Myocyte (in vitro differentiated cells): ENCODE results near the gene RHBDD2. TPM values are rescaled to one million over a fixed set of nuclear protein-coding genes. Genes with fewer than 3 reads are reported as not detected.

Experiments
- DNase-seq: peaks from one replicate; pipeline ENCODE4 v3.0.0-alpha.2; 2012; ENCODE audit warnings: low read depth
- microRNA-seq: library from miRNA; unstranded; fragments of <30 nt; microRNA quantifications from one replicate; pipeline ENCODE4, GENCODE V29; 2016
- total RNA-seq: library from RNA; depleted of rRNA; stranded (reverse); fragments of >200 nt; gene quantifications from 2 replicates; pipeline ENCODE4 v1.2.3, GENCODE V29; 2014

The RHBDD2 gene
- total RNA-seq, 1 donor from 2014 or later, result 83.4 TPM

DNA sequence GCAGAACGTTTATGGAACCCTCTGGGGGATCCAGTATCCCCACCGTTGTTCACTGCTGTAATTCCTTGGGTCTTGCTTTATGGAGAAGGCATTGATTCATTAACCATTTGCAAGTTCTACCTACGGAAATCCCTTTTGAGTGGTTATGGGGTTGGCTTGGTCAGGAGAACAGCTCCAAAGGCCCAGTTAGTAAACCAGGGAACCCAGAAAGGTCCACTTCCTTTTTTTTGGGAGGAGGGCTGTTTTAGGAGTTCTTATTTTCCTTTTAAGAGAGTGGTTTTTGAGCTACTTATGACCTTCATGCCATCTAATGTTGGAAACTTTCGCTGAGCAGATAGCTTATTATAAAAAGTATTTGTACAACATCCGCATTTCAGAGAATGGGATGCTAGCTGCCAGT is 37.4 kb downstream of the RHBDD2 start:
- DNase-seq, result no peak

DNA sequence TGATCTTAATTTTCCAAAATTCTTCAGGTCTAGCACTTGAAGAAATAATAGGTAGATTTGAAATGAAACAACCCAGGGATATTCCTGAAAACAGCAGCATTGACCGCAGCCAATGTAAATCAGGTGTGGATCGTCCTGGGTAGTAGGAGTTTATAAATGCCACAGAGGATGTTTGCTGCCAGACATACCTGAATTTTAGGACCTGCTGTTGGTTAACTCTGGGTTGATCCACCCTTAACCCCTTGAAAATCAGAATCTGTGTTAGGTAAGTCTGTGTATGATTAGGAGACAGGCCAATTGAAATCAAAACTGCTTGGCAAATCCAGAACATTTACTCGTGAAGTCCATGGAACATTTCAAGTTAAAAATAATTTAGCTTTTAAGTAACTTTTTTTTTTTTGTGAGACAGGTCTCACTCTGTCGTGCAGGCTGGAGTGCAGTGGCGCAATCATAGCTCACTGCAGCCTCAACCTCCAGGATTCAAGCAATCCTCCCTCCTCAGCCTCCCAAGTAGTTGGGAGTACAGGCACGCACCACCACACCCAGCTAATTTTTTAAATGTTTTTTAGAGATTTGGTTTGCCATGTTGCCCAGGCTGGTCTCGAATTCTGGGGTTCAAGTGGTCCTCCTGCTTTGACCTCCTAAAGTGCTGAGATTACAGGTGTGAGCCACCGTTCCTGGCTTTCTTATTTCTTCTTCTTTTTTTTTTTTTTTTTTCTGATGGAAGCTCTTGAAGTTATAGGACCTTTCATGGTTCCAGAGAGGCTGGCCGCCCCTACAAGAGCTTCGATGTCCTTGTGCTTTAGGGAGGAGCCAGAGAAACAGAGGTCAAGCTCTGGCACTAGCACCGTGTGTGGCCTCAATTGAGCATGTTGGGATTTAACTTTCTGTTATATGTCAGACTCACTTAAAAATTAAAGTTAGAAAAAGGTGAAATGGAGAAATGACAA is 38.1 kb downstream of the RHBDD2 start:
- no peak for DNase-seq

DNA sequence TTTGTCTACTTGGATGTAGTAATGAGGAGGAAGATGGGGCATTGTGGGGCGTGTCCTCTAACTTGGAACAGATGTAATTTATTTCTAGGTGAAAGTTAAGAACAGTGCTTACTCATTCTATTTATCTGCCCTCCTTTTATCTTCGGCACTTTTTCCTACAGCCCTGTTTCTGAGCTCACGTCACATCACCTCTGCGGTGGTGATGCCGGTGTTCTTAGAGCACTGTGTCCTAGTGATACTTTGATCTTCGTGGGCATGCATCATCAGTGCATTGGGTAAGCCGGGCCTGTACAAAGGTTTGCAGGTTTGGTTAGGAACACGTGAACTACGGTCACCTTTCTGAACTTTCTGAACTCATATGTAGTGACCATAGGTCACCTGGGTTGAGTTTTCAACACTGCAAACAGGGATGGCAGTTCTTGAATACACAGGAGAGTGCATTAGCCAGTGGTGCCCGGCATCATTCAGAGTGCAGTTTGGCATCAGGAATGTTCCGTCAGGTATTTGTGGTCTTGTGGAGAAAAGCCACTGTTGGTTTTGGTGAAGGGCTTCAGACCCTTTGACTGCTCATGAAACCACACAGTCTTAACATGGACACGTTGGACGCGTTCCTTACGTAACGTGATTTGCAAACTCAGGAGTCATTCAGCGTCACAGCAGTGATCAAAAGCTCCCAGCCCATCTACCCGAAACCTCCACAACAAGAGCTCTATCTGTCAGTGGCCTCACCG is 41.8 kb downstream of the RHBDD2 start:
- DNase-seq, result peak; percentile 23

DNA sequence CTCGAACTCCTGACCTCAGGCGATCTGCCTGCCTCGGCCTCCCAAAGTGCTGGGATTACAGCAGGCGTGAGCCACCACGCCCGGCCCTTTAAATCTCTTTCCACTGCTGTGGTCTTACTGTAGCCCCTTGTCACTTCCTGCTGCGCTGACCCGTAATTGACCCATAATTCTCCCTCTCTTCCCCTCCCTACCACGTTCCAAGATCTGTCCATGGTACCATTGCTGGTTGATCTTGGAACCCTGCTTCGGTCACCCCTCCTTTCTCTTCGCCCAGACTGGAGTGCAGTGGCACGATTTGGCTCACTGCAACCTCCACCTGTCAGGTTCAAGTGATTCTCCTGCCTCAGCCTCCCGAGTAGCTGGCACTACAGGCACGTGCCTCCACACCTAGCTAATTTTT is 42.6 kb downstream of the RHBDD2 start:
- DNase-seq, result no peak

DNA sequence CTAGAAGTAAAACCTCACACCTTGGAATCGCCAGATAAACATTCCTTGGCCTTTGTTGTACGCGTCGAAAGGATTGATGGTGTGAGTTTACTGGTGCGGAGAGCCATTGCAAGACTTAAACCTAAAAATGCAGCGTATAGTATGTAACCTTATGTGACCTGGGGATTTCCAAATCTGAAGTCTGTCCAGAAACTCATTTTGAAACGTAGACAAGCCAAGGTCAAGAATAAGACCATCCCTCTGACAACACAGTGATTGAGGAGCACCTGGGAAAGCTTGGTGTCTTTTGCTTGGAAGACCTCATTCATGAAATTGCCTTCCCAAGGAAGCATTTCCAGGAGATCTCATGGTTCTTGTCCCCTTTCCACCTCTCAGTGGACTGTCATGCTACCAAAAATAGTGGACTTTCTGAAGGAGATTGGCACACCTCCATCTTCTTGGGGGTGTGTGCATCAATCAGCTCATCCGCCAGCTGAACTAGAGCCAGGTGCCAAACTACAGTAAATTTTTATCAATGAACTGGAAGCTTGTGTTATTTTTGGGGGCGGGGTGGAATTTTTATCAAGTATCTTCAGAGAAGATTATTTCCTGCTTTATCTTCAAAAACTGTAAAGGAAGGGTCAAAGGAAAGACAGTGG is 44.3 kb downstream of the RHBDD2 start:
- peak; percentile 31 for DNase-seq

DNA sequence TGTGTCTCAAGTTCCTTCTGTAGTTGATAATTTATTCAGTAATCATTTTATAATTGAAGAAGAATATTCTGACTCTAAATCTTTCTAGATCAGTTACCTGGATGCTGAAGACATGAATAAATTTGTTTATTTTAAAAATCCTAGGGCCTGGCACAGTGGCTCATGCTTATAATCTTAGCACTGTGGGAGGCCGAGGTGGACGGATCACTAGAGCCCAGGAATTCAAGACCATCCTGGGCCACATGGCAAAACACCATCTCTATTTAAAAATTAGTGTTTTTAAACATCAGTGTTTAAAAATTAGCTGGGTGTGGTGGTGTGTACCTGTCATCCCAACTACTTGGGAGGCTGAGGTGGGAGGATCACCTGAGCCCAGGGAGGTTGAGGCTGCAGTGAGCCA is 45.4 kb downstream of the RHBDD2 start:
- DNase-seq, result no peak

DNA sequence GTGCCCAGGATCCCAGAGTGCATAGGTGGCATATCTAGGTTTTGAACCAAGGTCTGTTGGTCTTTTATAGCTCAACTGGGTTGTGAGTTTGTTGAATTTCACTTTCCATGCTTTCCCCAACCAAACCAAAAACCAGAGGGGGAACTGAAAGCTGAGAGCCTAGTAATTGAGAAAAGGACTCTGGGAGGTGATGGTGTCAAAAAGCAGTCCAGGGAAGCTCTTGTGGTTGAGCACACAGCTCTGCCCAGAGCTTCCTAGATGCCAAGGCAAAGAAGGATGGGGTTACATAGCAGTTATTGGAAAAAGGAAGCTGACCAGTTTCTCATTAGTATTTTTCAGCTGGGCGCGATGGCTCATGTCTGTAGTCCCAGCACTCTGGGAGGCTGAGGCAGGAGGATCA is 46.1 kb downstream of the RHBDD2 start:
- DNase-seq, result peak; percentile 15

DNA sequence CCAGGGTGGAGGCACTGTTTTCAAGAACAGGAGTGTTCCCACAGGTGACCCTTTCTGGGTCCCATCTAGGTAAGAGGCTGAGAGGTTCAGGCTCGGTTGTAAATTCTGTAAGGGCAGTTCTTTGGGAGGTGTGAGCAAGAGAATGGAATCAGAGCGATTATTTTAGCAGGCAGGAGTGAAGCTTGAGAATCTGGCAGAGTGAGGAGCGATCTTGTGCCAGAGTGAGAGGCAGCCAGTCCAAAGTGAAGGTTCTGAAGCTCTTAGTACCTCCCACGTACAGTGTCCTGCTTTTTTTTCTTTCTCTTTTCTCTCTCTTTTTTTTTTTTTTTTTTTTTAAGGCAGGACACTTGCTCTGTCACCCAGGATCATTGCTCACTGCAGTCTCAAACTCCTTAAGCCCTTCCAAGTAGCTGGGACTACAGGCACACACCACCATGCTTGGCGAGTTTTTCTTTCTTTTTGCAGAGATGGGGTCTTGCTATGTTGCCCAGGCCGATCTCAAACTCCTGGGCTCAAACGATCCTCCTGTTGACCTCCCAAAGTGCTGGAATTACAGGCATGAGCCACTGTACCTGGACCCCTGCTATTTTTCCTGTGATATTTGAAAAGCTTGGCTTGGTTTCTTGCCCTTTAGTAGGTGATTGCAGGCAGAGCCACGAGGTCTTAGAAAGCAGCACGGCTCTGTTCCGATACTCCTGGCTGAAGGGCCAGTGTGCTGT is 47.0 kb downstream of the RHBDD2 start:
- no peak for DNase-seq

DNA sequence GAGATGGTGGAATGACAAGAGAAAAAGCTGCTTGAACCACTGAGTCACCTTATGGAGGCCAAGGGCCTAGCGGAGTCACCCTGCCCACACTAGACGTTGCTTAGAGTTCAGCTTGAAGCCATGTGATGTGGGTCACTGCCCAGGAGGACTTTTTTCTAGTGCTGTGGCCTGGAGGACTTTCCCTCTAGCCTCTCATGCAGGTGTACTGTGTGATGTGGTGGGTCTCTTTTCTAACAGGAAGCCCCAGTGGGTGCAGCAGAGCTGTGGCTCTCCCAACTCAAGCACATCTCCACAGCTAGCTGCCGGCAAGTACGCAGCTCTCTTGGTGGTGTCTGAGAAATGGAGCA is 49.7 kb downstream of the RHBDD2 start:
- no peak for DNase-seq

DNA sequence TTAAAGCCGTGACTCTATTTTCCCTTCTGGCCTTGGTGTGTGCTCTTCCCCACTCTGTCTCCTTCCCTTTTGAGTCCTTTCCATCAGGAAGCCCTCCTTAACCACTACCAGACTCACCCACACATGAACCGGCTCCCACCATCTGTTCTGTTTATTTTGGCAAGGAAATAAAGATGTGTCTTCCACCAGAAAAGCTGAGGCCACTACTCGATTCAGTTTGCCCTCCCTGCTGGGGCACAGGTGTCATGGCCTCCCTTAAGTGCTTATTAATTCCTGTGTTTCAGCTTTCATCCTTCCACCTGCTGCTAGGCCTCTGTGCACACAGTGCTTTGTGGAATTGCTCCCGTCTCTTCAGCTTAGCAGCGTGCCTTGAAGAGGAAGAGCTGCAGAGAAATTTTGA is 52.8 kb downstream of the RHBDD2 start:
- peak; percentile 76 for DNase-seq

DNA sequence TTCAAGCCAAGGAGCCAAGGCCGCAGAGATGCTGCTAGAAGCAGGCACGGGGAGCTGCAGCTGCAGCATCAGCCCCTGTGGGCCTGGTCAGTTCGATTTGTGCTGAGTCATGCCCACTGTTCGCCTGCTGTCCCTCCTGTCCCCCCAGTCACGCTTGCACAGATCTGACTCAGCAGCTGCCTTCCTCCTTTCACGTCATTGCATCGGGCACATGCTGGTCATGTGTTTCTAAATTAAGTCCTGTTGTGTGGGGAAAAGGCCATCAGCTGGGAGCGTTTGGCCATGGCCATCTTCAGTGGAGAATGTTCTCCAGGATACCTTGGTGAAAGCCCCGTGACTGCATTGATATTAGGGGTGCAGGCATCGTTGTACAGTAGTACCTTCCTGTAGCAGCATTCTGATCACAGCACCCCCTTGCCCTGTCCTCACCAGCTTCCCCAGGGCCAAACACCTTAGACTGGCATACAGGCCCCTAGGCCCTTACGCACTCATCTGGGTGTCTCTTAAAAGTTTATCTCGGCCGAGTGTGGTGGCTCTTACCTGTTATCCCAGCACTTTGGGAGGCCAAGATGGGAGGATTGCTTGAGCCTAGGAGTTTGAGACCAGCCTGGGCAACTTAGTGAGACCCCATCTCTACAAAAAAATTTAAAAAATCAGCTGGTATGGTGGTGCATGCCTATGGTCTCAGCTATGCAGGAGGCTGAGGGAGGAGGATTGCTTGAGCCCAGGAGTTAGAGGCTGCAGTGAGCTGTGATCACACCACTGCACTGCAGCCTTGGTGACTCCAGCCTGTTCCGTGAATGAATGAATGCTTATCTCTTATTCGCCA is 59.3 kb downstream of the RHBDD2 start:
- DNase-seq, result peak; percentile 99

Small RNA genes within 50 kb of the gene (microRNA-seq; reads per million reads assigned to microRNA genes)
- gene MIR4651, result not detected

Other genes starting within 250 kb of the RHBDD2 start
- 26.7 and 59.5 TPM in 2 replicates for gene HIP1, start 140.1 kb upstream of the RHBDD2 start, total RNA-seq
- not detected in 2 replicates for gene CCL26, start 106.8 kb upstream of the RHBDD2 start, total RNA-seq
- 0.72 TPM in 1 of 2 replicates, not detected in the other for gene CCL24, start 65.2 kb upstream of the RHBDD2 start, total RNA-seq
- 205 and 262 TPM in 2 replicates for gene POR, start 36.1 kb downstream of the RHBDD2 start, total RNA-seq
- 110 and 115 TPM in 2 replicates for gene TMEM120A, start 115.6 kb downstream of the RHBDD2 start, total RNA-seq
- gene STYXL1, start 169.0 kb downstream of the RHBDD2 start, total RNA-seq, result 49.8 and 51.7 TPM in 2 replicates
- gene MDH2, start 169.1 kb downstream of the RHBDD2 start, total RNA-seq, result 116 and 130 TPM in 2 replicates